GM19452 (cell line): ENCODE data around the gene OR6C2.
"Not testable (repeated sequence)": the region's sequence is repeated elsewhere in the genome, so short reads cannot be mapped to it uniquely, and the experiment has no call there.

Source experiments
- ATAC-seq: cut with Tn5 transposase; IDR thresholded peaks from one replicate; pipeline ENCODE4 v1.9.1; 2021; ENCODE audit not compliant: unreplicated experiment

The OR6C2 gene

GRCh38 chr12:55443776-55444175 lies at the start of gene OR6C2:
TSS of gene OR6C2 (plus strand) at chr12:55444076. CDS start at chr12:55452214, 8,138 bp downstream.
- no peak for ATAC-seq

- no peak for ATAC-seq
These were observed 47.5 kb upstream of the OR6C2 start for GRCh38 chr12:55396326-55396725.

DNA sequence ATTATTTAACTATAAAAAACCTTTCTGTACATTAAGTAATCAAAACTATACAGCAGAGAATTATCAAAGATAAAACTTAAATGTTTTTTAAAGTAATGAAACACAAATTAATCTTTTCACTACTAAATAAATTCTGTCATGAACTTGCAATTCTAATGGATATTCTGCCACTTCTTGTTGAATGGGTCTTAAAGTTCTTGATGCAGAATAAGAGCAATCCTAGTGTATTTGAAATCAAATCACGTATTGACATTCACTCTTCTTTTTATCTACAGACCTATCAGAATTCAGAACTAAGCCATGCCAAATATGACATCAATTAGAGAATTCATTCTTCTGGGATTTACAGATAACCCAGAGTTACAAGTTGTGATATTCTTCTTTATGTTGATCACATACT lies 43.6 kb upstream of the OR6C2 start, which contains the start of gene OR6C65:
Gene OR6C65, plus strand, starts transcription at position 301 of the 400 bp plus-strand sequence. Its CDS starts 0 bp downstream, at position 301.
- ATAC-seq = no peak

DNA sequence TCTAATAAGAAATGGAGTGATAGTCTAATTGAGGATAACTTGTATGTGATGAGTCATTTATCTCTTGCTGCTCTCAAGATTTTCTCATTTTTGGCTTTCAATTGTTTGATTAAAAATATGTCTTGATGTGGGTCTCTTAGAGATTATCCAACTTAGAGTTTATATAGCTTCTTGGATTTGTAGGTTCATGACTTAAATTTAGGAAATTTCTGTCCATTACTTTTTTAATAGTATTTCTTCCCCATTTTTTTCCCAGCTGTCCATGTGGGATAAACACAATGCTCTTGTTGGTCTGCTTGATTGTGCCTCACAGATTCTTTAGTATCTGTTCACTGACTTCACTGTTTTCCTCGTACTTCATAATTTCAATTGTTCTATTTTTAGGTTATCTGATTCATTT lies 36.0 kb upstream of the OR6C2 start:
- no peak for ATAC-seq

GRCh38 chr12:55409133-55409532 lies 34.7 kb upstream of the OR6C2 start:
- not testable (repeated sequence) for ATAC-seq

GRCh38 chr12:55412138-55412537 lies 31.7 kb upstream of the OR6C2 start:
- not testable (repeated sequence) for ATAC-seq

DNA sequence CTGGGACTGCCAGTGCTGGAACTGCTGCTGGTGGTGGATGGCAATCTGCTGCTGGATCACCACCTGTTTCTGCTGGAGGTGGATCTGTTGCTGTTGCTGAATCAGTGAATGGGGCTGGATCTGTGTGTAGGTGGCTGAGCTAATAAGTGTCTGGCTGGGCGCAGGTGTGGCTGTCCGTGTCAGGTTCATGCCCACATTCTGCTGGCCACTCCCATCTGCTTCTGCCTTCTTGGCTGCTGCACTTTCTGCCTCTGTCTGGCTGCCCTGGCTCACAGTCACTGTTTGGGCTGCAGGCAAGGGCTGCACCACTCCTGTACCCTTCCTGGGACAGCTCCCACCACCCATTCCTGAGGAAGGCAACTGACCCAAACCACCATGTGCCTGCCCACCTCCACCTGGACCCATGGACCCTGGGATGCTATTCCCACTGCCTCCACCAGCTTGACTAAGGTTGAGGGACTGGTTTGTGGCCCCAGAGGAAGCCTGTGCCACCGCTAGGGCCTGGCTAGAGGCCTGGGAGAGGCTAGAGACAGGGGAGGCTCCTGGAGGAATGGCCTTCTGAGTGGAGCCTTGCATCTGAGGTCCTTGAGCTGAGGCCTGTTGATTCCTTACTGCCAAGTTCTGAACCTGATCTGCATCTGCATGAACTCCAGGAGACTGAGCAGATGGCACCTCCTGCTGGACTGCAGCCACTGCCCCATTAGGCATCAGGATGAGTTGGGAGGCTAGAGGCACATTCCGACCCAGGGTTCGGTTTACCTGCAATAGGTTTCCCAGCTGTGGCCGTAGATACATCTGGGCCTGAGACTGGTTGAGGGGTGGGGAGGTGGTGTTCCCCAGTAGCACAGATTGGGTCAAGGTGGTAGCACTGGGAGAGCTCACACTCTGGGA lies 30.1 kb upstream of the OR6C2 start:
- ATAC-seq = not testable (repeated sequence)

DNA sequence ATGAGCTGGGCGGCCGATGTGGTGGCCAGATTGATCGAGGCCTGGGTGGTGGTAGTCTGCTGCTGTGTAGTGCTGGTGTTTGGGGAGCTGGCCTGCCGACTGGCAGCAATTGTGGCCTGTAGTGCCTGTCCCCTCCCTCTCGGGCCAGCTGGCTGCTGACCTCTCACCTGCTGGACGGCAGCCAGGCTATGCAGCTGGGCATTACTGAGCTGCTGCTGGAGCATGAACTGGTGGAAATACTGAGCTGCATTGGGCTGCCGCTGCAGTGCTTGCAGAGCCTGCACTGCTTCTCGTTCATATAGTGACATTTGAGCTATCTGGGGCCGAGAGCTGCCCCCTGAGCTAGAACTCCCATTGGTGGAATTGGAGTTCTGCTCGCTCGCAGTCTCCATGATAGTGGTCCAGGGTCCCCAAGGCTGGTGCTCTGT lies 29.5 kb upstream of the OR6C2 start:
- ATAC-seq = not testable (repeated sequence)

DNA sequence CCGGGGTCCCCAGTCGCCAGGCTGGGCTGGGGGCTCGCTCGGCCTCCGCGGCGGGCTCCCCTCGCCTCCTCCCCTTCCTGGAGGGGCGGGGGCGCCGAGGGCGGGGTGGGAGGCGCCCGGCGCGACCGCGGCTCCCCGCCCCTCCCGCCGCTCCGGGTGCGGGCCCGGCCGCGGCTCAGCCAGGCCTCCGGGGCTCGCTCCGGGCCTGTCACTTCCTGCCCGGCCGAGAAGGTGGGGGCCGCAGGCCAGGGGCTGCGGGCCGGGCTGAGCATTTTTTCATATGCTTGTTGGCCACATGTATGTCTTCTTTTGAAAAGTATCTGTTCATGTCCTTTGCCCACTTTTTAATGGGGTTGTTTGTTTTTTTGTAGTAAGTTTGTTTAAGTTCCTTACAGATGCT lies 29.0 kb upstream of the OR6C2 start:
- ATAC-seq = peak; percentile 53

DNA sequence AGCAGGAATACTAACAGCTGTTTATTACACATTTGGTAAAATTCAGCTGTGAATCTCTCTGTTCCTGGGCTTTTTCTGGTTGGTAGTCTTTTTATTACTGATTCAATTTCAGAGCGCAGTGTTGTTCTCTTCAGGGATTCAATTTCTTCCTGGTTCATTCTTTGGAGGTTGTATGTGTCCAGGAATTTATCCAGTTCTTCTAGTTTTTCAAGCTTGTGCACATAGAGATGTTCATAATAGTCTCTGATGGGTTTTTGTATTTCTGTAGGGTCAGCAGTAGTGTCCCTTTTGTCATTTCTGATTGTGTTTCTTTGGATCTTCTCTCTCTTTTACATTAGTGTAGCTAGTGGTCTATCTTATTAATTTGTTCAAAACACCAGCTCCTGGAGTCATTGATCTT lies 26.9 kb upstream of the OR6C2 start:
- no peak for ATAC-seq

DNA sequence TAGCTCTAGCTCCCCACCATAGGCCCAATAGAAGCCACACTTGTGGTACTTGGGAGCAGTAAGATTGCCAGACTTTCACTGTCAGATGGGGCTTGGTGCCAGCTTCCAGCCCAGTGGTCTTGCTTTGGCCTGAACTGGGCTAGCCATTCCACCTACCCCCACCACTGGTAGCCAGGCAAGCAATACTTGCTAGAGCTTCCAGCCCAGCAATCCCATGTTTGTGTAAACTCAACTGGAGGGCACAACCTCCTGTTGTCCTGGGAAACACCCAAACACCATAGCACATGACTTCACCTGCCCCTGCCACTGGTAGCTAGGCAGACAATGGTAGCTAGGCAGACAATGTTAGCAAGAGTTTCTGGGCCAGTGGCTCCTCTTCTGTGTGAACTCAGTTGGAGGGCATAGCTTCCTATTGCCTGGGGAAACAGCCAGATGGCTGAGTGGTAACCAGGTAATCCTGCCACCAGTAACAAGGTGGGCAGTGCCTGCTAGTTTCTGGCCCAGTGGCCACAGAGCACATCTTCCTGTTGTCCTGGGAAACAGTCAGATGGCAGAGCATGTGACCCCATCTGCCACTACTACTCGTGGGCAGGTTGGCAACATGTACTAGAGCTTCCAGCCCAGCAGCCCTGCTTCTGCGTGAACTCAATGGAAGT lies 23.4 kb upstream of the OR6C2 start:
- ATAC-seq = no peak

GRCh38 chr12:55425954-55426353 lies 17.9 kb upstream of the OR6C2 start, which contains the start of gene OR6C76:
TSS of gene OR6C76 (plus strand) at chr12:55426254. CDS start at chr12:55426254, 0 bp downstream.
- no peak for ATAC-seq

DNA sequence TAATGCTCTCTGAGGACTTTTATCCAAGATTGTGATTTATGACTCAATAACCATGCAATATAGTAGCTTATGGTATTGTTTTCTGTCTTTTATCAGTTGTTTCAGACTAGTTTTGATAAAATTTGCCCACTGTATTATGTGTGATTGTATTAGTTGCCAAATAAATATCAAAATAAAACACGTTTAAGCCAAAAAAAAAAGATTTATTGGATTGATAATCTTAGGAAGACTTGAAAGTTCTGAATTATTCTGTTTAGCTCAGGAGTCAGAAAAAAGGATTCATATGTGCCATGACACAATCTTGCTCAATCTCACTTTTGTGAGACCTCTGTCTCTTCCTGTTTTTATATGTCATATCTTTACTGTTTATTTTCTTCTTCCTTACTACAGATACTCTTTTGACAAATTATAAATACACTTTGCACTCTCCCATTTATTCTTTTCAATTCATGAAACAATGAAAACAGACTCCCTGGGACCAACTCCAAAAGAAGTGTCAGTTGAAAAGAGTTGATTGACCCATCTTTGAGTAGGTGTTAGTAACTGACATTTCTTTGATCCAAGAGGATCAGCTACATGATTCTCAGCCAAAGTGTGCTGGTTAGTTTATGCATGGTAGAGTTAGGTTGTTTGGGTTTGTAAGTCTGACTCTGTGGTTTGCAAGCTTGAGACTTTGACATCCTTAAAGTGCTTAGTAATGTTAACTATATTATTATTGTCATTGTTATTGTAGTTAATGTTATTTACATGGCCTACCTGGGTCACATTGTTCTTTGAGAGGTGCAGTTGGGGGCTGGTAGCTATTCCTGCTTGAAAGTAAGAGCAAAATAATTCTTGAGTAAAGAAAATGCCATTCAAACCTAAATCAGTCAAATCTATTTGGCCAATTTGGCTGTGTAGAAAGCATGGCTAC lies 15.3 kb upstream of the OR6C2 start:
- no peak for ATAC-seq

DNA sequence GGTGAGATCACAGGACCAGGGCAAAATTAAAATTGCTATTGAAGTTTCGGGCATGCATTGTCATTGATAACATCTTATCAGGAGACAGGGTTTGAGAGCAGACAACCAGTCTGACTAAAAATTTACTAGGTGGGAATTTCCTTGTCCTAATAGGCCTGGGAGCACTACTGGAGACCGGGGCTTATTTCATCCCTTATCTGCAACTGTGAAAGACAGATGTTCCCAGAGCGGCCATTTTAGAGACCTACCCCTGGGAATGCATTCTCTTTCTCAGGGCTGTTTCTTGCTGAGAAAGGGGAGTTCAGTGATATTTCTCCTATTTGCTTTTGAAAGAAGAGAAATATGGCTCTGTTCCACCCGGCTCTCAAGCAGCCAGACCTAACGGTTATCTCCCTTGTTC lies 2.6 kb upstream of the OR6C2 start:
- ATAC-seq = not testable (repeated sequence)

GRCh38 chr12:55445357-55445756 lies 1.5 kb downstream of the OR6C2 start:
- ATAC-seq = no peak

DNA sequence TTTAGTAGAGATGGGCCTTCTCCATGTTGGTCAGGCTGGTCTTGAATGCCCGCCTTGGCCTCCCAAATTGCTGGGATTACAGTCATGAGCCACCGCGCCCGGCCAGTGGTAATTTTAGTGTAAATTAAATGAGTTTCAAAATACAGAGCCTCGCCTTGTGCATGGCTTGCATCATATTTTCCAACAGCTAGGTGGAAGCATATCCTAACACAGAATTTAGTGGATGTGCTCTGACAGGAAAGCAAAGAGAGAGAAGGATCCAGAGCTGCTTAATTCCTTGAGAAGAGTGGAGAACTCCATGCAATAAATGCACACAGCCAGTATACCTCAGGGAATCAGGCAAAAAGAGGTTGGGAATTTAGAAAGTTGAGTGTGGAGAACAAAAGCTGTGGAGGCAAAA lies 2.5 kb downstream of the OR6C2 start:
- ATAC-seq = no peak

- no peak for ATAC-seq
These were observed 4.9 kb downstream of the OR6C2 start for GRCh38 chr12:55448825-55449224.

DNA sequence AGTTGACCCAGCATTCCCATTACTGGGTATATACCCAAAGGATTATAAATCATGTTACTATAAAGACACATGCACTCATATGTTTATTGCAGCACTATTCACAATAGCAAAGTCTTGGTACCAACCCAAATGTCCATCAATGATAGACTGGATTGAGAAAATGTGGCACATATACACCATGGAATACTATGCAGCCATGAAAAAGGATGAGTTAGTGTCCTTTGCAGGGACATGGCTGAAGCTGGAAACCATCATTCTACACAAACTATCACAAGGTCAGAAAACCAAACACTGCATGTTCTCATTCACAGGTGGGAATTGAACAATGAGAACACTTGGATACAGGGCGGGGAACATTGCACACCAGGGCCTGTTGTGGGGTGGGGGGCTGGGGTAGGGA lies 21.1 kb downstream of the OR6C2 start:
- not testable (repeated sequence) for ATAC-seq

GRCh38 chr12:55467836-55468235 lies 24.0 kb downstream of the OR6C2 start:
- no peak for ATAC-seq

DNA sequence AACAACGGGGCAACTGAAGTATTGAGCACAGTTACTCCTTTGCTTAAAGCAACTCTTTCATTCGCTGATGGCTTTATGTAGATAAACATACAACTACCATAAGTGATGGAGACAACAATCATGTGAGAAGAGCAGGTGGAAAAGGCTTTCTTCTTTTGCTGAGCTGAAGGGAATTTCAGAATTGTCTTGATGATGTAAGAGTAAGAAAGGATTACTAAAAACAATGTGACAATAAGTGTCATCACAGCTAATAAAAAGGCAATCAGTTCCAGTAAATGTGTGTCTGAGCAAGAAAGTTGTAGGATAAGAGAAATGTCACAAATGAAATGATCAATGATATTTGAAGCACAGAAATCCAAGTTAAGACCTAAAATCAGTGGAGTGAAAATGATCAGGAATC lies 25.4 kb downstream of the OR6C2 start:
- no peak for ATAC-seq
